Peyer's patch (tissue), 4 donors: ENCODE results near the gene KLRD1.

Experiments
- POLR2A ChIP-seq, 2 donors: fragments of 450-650 bp; IDR thresholded peaks; one replicate each; pipeline ENCODE4 v1.5.1; 2017; ENCODE audit warnings: antibody characterized with exemption in 2 of 2, mild to moderate bottlenecking in 2 of 2, moderate library complexity in 2 of 2
- TF ChIP-seq, protein P1 (sequence below), 6 experiments: fragments of 450-650 bp in 4 of 6; fragments of 200-600 bp in 2 of 6; sonication (generic) in 1 of 6; IDR thresholded peaks; one replicate each; pipeline ENCODE4 v1.5.1; 2017 to 2019; ENCODE audit warnings: antibody characterized with exemption in 6 of 6, mild to moderate bottlenecking in 3 of 6, moderate library complexity in 1 of 6

DNA sequence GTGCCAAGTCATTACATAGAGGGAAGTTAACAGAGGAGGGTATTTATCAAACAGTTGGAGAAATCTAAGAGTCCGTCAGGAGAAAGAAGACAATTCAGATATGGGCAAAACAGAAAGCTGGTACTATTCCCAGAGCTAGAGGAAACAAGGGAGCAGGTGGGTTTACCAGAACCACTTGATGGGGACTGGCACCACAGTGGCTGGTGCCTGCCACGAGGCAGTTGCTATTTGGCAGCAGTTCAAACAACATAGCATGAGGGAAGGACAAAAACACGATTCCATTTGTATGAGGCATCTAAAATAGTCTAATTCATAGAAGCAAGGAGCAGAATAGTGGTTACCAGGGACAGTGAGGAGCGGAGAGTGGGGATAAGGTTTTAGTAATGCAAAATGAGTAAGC is 24.6 kb upstream of the KLRD1 start:
- no peak for TF ChIP-seq POLR2A (IDR thresholded peaks at IDR 0.05)
- TF ChIP-seq, protein P1, sequence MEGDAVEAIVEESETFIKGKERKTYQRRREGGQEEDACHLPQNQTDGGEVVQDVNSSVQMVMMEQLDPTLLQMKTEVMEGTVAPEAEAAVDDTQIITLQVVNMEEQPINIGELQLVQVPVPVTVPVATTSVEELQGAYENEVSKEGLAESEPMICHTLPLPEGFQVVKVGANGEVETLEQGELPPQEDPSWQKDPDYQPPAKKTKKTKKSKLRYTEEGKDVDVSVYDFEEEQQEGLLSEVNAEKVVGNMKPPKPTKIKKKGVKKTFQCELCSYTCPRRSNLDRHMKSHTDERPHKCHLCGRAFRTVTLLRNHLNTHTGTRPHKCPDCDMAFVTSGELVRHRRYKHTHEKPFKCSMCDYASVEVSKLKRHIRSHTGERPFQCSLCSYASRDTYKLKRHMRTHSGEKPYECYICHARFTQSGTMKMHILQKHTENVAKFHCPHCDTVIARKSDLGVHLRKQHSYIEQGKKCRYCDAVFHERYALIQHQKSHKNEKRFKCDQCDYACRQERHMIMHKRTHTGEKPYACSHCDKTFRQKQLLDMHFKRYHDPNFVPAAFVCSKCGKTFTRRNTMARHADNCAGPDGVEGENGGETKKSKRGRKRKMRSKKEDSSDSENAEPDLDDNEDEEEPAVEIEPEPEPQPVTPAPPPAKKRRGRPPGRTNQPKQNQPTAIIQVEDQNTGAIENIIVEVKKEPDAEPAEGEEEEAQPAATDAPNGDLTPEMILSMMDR (IDR thresholded peaks at IDR 0.05): no peak
